Measurements from ENCODE around the gene KRTAP9-9.
"Not testable (repeated sequence)": the region's sequence is repeated elsewhere in the genome, so short reads cannot be mapped to it uniquely, and the experiment has no call there.

KRTAP9-9 gene

DNA sequence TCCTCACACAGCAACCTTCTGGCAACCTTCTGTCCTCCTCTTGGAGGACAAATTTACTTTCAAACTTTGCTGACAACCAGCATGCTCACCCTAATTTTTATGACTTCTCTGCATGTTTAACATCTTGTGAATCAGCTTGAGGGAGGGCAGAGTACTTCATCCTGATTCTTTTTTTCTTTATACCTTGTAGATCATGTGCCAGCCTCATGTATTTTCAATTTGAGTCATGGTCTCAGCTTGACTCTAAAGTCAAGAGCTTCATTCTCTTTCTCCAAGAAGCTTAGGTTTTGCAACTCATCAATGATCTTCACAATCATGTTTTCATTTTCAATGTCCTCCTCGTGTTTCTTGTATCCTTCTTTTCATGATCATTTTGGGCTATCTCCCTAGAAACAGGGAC is 16.7 kb downstream of the KRTAP9-9 start:
- Histone ChIP-seq H3K4me3 (ENCODE audit: severe bottlenecking) (no peak overlapping the region), H3K4me1 (ENCODE audit: insufficient read depth, poor library complexity, severe bottlenecking) (no peaks in the 10 kb centered on the region), H3K9me3 (ENCODE audit: severe bottlenecking) (no peaks in the 10 kb centered on the region), H3K36me3 (ENCODE audit: low read depth) (no peaks in the 10 kb centered on the region), H3K27me3 (ENCODE audit: insufficient read depth, poor library complexity, severe bottlenecking) (no peaks in the 10 kb centered on the region), H3K27ac (ENCODE audit: poor library complexity, severe bottlenecking) (no peak overlapping the region)
- ATAC-seq (ENCODE audit: low read depth) (no peak), DNase-seq (ENCODE audit: low spot score) (no peak)
- TF ChIP-seq, protein P1, sequence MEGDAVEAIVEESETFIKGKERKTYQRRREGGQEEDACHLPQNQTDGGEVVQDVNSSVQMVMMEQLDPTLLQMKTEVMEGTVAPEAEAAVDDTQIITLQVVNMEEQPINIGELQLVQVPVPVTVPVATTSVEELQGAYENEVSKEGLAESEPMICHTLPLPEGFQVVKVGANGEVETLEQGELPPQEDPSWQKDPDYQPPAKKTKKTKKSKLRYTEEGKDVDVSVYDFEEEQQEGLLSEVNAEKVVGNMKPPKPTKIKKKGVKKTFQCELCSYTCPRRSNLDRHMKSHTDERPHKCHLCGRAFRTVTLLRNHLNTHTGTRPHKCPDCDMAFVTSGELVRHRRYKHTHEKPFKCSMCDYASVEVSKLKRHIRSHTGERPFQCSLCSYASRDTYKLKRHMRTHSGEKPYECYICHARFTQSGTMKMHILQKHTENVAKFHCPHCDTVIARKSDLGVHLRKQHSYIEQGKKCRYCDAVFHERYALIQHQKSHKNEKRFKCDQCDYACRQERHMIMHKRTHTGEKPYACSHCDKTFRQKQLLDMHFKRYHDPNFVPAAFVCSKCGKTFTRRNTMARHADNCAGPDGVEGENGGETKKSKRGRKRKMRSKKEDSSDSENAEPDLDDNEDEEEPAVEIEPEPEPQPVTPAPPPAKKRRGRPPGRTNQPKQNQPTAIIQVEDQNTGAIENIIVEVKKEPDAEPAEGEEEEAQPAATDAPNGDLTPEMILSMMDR (IDR thresholded peaks at IDR 0.05; ENCODE audit: poor library complexity, severe bottlenecking) = no peak

DNA sequence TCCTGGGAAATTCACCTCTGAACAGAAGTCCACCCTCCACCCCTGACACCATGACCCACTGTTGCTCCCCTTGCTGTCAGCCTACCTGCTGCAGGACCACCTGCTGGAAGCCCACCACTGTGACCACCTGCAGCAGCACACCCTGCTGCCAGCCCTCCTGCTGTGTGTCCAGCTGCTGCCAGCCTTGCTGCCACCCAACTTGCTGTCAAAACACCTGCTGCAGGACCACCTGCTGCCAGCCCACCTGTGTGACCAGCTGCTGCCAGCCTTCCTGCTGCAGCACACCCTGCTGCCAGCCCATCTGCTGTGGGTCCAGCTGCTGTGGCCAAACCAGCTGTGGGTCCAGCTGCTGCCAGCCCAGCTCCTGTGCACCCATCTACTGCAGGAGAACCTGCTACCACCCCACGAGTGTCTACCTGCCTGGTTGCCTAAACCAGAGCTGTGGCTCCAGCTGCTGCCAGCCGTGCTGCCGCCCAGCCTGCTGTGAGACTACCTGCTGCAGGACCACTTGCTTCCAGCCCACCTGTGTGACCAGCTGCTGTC is 20.5 kb downstream of the KRTAP9-9 start, which contains the start of gene KRTAP9-7:
KRTAP9-7 (plus strand) TSS at position 51 of the 543 bp plus-strand sequence; CDS start at position 51, 0 bp downstream.
- H3K36me3 ChIP-seq (ENCODE audit: low read depth); ATAC-seq (ENCODE audit: low read depth); H3K9me3 ChIP-seq (ENCODE audit: severe bottlenecking); H3K4me1 ChIP-seq (ENCODE audit: insufficient read depth, poor library complexity, severe bottlenecking); DNase-seq (ENCODE audit: low spot score); H3K4me3 ChIP-seq (ENCODE audit: severe bottlenecking); H3K27ac ChIP-seq (ENCODE audit: poor library complexity, severe bottlenecking); H3K27me3 ChIP-seq (ENCODE audit: insufficient read depth, poor library complexity, severe bottlenecking): not testable (repeated sequence)

DNA sequence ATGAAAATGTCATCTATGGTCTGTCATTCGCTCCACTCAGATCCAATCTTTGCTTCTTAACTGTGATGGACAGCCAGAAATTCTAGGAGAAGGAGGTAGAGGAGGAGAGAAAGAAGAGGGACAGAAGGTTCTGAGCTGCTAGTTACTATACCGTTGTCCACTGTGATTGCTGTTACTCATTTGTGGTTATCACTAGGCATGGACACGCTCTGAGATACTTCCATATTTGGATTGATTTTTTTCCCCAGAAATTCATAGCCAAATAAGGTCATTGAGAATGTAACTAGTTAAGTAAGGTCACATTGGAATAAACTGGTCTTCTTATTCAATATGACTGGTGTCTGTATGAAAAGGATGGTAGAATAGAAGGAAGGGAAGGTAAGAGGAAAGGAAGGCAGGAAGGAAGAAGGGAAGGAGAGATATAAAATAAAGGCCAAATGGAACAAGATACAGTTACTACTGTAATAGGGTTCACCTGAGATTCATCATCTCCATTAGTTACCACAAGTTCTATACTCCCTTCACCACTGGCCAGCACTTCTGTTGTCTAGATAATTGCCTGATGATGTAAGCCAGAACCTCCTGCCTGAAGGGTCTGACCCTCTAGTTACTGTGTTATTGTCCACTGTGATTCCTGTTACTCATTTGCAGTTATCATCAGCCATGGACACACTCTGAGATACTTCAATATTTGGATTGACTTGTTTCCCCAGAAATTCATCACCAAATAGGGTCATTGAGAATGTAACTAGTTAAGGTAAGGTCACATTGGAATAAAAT is 23.2 kb downstream of the KRTAP9-9 start:
- no peaks in the 10 kb centered on the region for H3K36me3 ChIP-seq (ENCODE audit: low read depth)

DNA sequence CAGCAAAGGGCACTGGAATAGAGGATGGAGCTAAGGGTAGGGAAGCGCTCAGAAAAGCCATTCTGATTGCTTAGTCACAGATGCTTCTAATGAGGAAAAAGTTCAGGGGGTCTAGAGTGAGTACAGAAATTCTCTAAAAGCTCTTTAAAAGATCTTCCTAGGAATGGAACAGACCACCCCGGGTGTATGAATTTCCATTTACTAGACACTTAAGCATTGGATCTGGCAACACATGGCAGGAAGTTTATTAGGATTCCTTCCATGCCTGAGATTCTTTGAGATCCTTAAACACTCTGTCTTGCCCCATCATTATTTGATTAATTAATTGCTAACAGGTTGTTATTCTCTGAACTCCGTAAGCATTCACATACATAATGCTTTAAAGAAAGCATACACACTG is 28.9 kb downstream of the KRTAP9-9 start:
- ATAC-seq (ENCODE audit: low read depth) (no peak), DNase-seq (ENCODE audit: low spot score) (no peak)
- no peak overlapping the region for H3K27ac ChIP-seq (ENCODE audit: poor library complexity, severe bottlenecking)
- H3K27me3 ChIP-seq (ENCODE audit: insufficient read depth, poor library complexity, severe bottlenecking) = no peaks in the 10 kb centered on the region
- no peak overlapping the region for H3K4me3 ChIP-seq (ENCODE audit: severe bottlenecking)
- no peaks in the 10 kb centered on the region for H3K36me3 ChIP-seq (ENCODE audit: low read depth)
- H3K4me1 ChIP-seq (ENCODE audit: insufficient read depth, poor library complexity, severe bottlenecking) = no peaks in the 10 kb centered on the region
- no peaks in the 10 kb centered on the region for H3K9me3 ChIP-seq (ENCODE audit: severe bottlenecking)
- TF ChIP-seq, protein P1 (IDR thresholded peaks at IDR 0.05; ENCODE audit: poor library complexity, severe bottlenecking) = no peak

More for the DNA sequence above, 23.2 kb downstream of the KRTAP9-9 start:
- Histone ChIP-seq H3K4me1 (ENCODE audit: insufficient read depth, poor library complexity, severe bottlenecking) (no peaks in the 10 kb centered on the region), H3K27me3 (ENCODE audit: insufficient read depth, poor library complexity, severe bottlenecking) (no peaks in the 10 kb centered on the region), H3K27ac (ENCODE audit: poor library complexity, severe bottlenecking) (no peak overlapping the region), H3K4me3 (ENCODE audit: severe bottlenecking) (no peak overlapping the region), H3K9me3 (ENCODE audit: severe bottlenecking) (no peaks in the 10 kb centered on the region)
- ATAC-seq (ENCODE audit: low read depth) (no peak), DNase-seq (ENCODE audit: low spot score) (no peak)
- TF ChIP-seq, protein P1 (IDR thresholded peaks at IDR 0.05; ENCODE audit: poor library complexity, severe bottlenecking) = no peak

DNA sequence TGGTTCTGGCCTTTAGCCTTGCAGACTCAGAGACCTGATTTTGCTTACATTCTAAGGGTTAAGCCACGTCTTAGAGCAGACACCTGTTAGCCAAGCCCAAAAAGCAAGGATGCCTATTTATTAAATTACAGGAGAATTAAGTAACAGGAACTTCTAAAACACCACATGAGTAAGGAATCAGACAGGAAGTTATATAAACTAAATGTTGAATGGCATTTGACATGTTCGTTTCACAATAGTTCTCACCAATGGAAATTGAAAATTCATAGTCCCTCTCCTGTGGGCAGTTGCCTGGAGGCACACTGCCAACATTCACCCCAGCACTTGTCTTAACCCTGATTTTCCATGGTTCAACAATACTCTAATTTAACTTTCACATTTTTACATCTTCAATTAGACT is 29.4 kb downstream of the KRTAP9-9 start:
- Histone ChIP-seq H3K27ac (ENCODE audit: poor library complexity, severe bottlenecking) (no peak overlapping the region), H3K27me3 (ENCODE audit: insufficient read depth, poor library complexity, severe bottlenecking) (no peaks in the 10 kb centered on the region)
- TF ChIP-seq, protein P1 (IDR thresholded peaks at IDR 0.05; ENCODE audit: poor library complexity, severe bottlenecking) = no peak

More for the DNA sequence above, 29.4 kb downstream of the KRTAP9-9 start:
- Histone ChIP-seq H3K36me3 (ENCODE audit: low read depth) (no peaks in the 10 kb centered on the region), H3K4me3 (ENCODE audit: severe bottlenecking) (no peak overlapping the region), H3K4me1 (ENCODE audit: insufficient read depth, poor library complexity, severe bottlenecking) (no peaks in the 10 kb centered on the region), H3K9me3 (ENCODE audit: severe bottlenecking) (no peaks in the 10 kb centered on the region)
- ATAC-seq (ENCODE audit: low read depth) = no peak
- DNase-seq (ENCODE audit: low spot score) = no peak

Data from RWPE2 (cell line).